Breast epithelium (tissue), 3 donors: ENCODE results near the gene SMARCD3.

ENCODE experiments used
- POLR2A ChIP-seq: fragments of 450-650 bp; IDR thresholded peaks from one replicate; pipeline ENCODE4 v1.6.1; 2016; ENCODE audit warnings: antibody characterized with exemption, mild to moderate bottlenecking, moderate library complexity
- TF ChIP-seq, protein P1 (sequence below), 3 donors: fragments of 450-650 bp; IDR thresholded peaks; one replicate each; pipeline ENCODE4 v1.5.1; 2016 to 2017; ENCODE audit warnings: antibody characterized with exemption in 3 of 3, mild to moderate bottlenecking in 3 of 3, moderate library complexity in 3 of 3

GRCh38 chr7:151211155-151211772 is 37.2 kb downstream of the SMARCD3 start:
- TF ChIP-seq, protein P1, sequence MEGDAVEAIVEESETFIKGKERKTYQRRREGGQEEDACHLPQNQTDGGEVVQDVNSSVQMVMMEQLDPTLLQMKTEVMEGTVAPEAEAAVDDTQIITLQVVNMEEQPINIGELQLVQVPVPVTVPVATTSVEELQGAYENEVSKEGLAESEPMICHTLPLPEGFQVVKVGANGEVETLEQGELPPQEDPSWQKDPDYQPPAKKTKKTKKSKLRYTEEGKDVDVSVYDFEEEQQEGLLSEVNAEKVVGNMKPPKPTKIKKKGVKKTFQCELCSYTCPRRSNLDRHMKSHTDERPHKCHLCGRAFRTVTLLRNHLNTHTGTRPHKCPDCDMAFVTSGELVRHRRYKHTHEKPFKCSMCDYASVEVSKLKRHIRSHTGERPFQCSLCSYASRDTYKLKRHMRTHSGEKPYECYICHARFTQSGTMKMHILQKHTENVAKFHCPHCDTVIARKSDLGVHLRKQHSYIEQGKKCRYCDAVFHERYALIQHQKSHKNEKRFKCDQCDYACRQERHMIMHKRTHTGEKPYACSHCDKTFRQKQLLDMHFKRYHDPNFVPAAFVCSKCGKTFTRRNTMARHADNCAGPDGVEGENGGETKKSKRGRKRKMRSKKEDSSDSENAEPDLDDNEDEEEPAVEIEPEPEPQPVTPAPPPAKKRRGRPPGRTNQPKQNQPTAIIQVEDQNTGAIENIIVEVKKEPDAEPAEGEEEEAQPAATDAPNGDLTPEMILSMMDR (IDR thresholded peaks at IDR 0.05): no peak
- TF ChIP-seq POLR2A: no peak
